OCI-M2 (cell line): Measurements from ENCODE around the gene C16orf92.
A peak's percentile ranks its signal among the peaks of the same experiment; 100 is the strongest.

ENCODE experiments used
- DNase-seq: peaks from one replicate; lab custom pipeline; 2025; ENCODE audit not compliant: unreplicated experiment; lab: John Stamatoyannopoulos, UW

Gene C16orf92

GRCh38 chr16:30054959-30055553, 32.1 kb downstream of the C16orf92 start:
- DNase-seq, result no peak

GRCh38 chr16:30060346-30060745, 37.3 kb downstream of the C16orf92 start:
- no peak for DNase-seq

- DNase-seq, result no peak
These were observed 38.0 kb downstream of the C16orf92 start for GRCh38 chr16:30060836-30061554.

- no peak for DNase-seq
These were observed 40.4 kb downstream of the C16orf92 start for GRCh38 chr16:30063278-30063892.

GRCh38 chr16:30063893-30064728, 41.1 kb downstream of the C16orf92 start:
- DNase-seq, result no peak

- DNase-seq, result no peak
These were observed 41.7 kb downstream of the C16orf92 start for GRCh38 chr16:30064729-30065101.

GRCh38 chr16:30065102-30065942, 42.3 kb downstream of the C16orf92 start, which contains the start of gene ALDOA:
ALDOA (plus strand) TSS chr16:30065760; CDS start chr16:30066898, 1,138 bp downstream.
- peak; percentile 50 for DNase-seq

- DNase-seq, result no peak
These were observed 43.2 kb downstream of the C16orf92 start for GRCh38 chr16:30065943-30066760.

GRCh38 chr16:30066761-30067583, 44.0 kb downstream of the C16orf92 start:
- DNase-seq, result no peak

GRCh38 chr16:30067584-30067916, 44.6 kb downstream of the C16orf92 start:
- no peak for DNase-seq

- no peak for DNase-seq
These were observed 45.3 kb downstream of the C16orf92 start for GRCh38 chr16:30068333-30068732.

GRCh38 chr16:30068750-30069610, 46.0 kb downstream of the C16orf92 start:
- no peak for DNase-seq

GRCh38 chr16:30069611-30070462, 46.8 kb downstream of the C16orf92 start:
- DNase-seq, result no peak

- no peak for DNase-seq
These were observed 47.5 kb downstream of the C16orf92 start for GRCh38 chr16:30070490-30070889.
